Esophagus muscularis mucosa (tissue), 4 donors: ENCODE results near the gene RUNX2. TPM values are rescaled to one million over a fixed set of nuclear protein-coding genes. Genes with fewer than 3 reads are reported as not detected.

Experiments
- DNase-seq: peaks from one replicate; pipeline ENCODE4 v3.0.0-alpha.2; 2017; ENCODE audit errors: extremely low spot score
- H3K27ac ChIP-seq, 4 donors: fragments of 200-600 bp; sonication (generic); replicated peaks in 1 of 4; 1 replicate in 3 of 4; 2 replicates in 1 of 4; pipeline ENCODE4 v1.5.1; 2016 to 2019; ENCODE audit warnings: mild to moderate bottlenecking in 1 of 4
- H3K27me3 ChIP-seq, 4 donors: fragments of 200-600 bp; sonication (generic); one replicate each; pipeline versions ENCODE4 v1.5.1 to v1.6.0; 2016 to 2019
- H3K36me3 ChIP-seq, 4 donors: fragments of 200-600 bp; sonication (generic); one replicate each; pipeline ENCODE4 v1.5.1; 2016 to 2019
- H3K4me1 ChIP-seq, 4 donors: fragments of 200-600 bp; sonication (generic); one replicate each; pipeline ENCODE4 v1.5.1; 2016 to 2019
- H3K4me3 ChIP-seq, 4 donors: fragments of 200-600 bp; sonication (generic); 1 replicate in 2 of 4; 2 replicates in 2 of 4; pipeline ENCODE4 v1.5.1; 2016 to 2019; ENCODE audit warnings: mild to moderate bottlenecking in 4 of 4, moderate library complexity in 1 of 4
- H3K9me3 ChIP-seq, 4 donors: fragments of 200-600 bp; sonication (generic); 1 replicate in 3 of 4; 2 replicates in 1 of 4; pipeline ENCODE4 v1.5.1; 2016 to 2019
- EP300 ChIP-seq: sonication (generic); formaldehyde crosslinking; IDR thresholded peaks from one replicate; pipeline ENCODE4 v1.6.1; 2017; ENCODE audit warnings: antibody characterized with exemption
- POLR2A ChIP-seq: fragments of 450-650 bp; IDR thresholded peaks from one replicate; pipeline ENCODE4 v1.6.1; 2017; ENCODE audit warnings: antibody characterized with exemption, moderate library complexity, mild to moderate bottlenecking, low read depth
- POLR2AphosphoS5 ChIP-seq, 2 donors: sonication (generic); formaldehyde crosslinking; IDR thresholded peaks; one replicate each; pipeline ENCODE4 v1.6.1; 2017; ENCODE audit warnings: antibody characterized with exemption in 2 of 2
- WGBS: methylation state at CpG from one replicate; pipeline ENCODE4 v1.1.5; 2018; 5-methylcytosine and 5-hydroxymethylcytosine counted together
- intact Hi-C: fragments of 100-400 bp; cut with DNase I; formaldehyde crosslinking; loops from one replicate; pipeline ENCODE4 v1.15.1; 2023
- total RNA-seq, 4 donors: library from RNA; depleted of rRNA; stranded (reverse); fragments of >200 nt; gene quantifications; one replicate each; pipeline versions ENCODE4 v1.1.0 to v1.2.1, GENCODE V29; 2016
- TF ChIP-seq, protein P1 (sequence below), 3 experiments: fragments of 200-600 bp in 2 of 3; fragments of 450-650 bp in 1 of 3; sonication (generic) in 2 of 3; IDR thresholded peaks; one replicate each; pipeline ENCODE4 v1.5.1; 2017 to 2019; ENCODE audit warnings: antibody characterized with exemption in 3 of 3, mild to moderate bottlenecking in 2 of 3, moderate library complexity in 1 of 3

RUNX2 gene
- total RNA-seq, 4 donors from 2014 or later, result 1.0 to 1.6 (median 1.4) TPM

DNA sequence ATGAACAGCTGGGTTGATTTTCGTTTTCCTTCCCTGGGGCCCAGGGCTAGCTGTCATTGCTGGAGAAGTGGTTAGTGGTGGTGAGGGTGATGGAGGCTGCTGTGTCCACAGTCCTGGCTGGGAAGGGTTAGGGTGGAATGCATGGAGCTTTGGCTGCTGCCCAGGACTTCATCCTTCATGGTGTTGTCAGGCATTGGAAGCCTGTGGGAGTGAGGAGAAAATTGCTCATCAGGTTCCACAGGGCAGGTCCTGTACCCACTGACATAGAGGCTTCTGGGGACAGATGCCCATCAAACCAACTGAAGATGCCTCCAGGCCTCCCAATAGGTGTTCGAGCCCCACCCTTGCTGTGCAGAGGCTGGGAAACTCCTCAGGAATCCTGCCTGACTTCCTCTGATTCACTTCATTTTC is 312.0 kb downstream of the RUNX2 start:
- no peaks in the 10 kb centered on the region for H3K9me3 ChIP-seq
- H3K36me3 ChIP-seq, result no peaks in the 10 kb centered on the region
- no peaks in the 10 kb centered on the region for H3K4me1 ChIP-seq
- 65% methylated on average over 2 of the region's 2 CpGs for WGBS
- no peak overlapping the region for H3K27ac ChIP-seq
- intact Hi-C loops, result no loop called here
- peaks cover 0 to 18% (median 0%) of the 10 kb centered on the region in 4 donors for H3K27me3 ChIP-seq
- TF ChIP-seq POLR2AphosphoS5 (IDR thresholded peaks at IDR 0.05) (no peak), POLR2A (no peak), EP300 (no peak)
- TF ChIP-seq, protein P1, sequence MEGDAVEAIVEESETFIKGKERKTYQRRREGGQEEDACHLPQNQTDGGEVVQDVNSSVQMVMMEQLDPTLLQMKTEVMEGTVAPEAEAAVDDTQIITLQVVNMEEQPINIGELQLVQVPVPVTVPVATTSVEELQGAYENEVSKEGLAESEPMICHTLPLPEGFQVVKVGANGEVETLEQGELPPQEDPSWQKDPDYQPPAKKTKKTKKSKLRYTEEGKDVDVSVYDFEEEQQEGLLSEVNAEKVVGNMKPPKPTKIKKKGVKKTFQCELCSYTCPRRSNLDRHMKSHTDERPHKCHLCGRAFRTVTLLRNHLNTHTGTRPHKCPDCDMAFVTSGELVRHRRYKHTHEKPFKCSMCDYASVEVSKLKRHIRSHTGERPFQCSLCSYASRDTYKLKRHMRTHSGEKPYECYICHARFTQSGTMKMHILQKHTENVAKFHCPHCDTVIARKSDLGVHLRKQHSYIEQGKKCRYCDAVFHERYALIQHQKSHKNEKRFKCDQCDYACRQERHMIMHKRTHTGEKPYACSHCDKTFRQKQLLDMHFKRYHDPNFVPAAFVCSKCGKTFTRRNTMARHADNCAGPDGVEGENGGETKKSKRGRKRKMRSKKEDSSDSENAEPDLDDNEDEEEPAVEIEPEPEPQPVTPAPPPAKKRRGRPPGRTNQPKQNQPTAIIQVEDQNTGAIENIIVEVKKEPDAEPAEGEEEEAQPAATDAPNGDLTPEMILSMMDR (IDR thresholded peaks at IDR 0.05), result no peak
- H3K4me3 ChIP-seq, result no peak overlapping the region
- DNase-seq, result no peak

DNA sequence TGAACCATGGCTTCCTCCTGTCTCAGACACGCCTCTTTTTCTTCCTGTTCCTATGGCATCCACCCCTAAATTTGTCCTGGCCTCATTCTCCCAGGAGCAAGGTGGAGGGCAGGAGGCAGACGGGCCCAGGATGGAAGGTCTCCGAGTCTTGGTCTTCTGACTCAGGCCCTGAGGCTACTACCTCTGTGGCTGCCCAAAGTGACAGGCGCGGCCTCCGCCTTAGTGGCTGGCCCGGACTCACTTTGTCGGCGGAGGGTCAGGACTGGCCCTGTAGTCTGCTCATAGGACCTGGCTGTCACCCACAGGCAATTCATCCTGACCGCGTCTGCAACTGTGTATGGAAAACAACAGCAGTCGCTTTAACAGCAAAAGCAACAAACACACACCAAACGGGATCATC is 312.7 kb downstream of the RUNX2 start:
- WGBS, result 92% methylated on average over 12 of the region's 13 CpGs
- Histone ChIP-seq H3K4me1 (no peaks in the 10 kb centered on the region), H3K36me3 (no peaks in the 10 kb centered on the region), H3K27me3 (peaks cover 0 to 18% (median 0%) of the 10 kb centered on the region in 4 donors), H3K27ac (no peak overlapping the region), H3K9me3 (no peaks in the 10 kb centered on the region), H3K4me3 (no peak overlapping the region)
- intact Hi-C loops, result no loop called here
- no peak for DNase-seq
- TF ChIP-seq, protein P1 (IDR thresholded peaks at IDR 0.05), result no peak
- TF ChIP-seq POLR2AphosphoS5 (IDR thresholded peaks at IDR 0.05) (no peak), EP300 (no peak), POLR2A (no peak)

DNA sequence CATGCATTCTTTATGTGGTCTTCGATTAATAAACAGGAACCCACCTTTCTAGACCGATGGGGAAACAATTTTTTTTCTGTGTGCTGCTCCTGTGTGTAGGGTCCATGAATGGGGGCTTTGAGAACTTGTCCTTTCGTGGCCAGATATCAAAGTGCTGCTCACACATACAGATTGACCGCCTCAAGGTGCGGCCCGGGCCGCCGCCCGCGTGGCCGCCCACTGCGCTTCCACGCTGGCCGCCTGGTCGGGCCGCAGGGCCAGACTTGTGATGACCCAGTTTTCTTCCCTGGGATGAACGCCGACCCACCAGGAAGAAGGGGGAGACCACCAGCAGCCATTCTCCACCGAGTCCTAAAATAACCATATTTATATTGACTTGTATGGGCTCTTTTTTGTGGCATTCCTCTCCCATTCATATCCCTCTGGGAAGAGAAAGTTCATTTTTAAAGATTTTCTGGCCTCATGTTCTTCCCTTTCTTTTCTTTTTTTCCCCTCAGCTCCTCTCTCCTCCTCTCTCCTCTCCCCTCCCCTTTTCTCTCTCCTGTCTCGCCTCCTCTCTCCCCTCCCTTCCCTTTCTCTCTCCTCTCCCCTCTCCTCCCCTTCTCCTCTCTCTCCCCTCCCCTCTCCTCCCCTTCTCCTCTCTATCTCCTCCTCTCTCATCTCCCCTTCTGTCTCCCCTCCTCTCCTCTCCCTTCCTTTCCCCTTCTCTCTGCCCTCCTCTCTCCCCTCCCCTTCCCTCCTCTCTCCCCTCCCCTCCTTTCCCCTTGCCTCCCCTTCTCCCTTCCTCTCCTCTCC is 314.4 kb downstream of the RUNX2 start:
- TF ChIP-seq EP300, result no peak
- no peak for TF ChIP-seq POLR2AphosphoS5 (IDR thresholded peaks at IDR 0.05)
- TF ChIP-seq, protein P1 (IDR thresholded peaks at IDR 0.05), result no peak
- no peak for TF ChIP-seq POLR2A
- 95% methylated on average over 20 of the region's 20 CpGs for WGBS

DNA sequence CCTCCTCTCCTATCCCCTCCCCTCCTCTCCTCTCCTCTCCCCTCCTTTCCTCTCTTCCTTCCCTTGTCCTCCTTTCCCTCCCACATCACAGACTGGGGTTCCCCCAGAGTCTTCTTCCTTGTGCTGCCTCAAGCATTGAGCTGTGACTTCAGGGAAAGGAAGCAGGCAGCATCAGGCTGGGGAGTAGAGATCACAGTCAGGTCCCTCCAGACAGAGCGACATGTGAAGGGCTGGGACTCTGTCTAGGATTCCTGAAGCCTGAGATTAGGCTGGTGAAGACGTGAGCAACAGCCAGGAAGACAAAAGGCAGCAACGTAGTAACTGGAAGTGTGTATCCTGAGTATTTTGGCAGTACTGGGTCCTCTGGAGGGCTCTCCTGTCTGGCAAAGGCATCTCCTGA is 315.0 kb downstream of the RUNX2 start:
- Histone ChIP-seq H3K4me3 (no peak overlapping the region), H3K27ac (no peak overlapping the region), H3K4me1 (no peaks in the 10 kb centered on the region), H3K9me3 (no peaks in the 10 kb centered on the region), H3K36me3 (no peaks in the 10 kb centered on the region), H3K27me3 (peaks cover 0 to 18% (median 0%) of the 10 kb centered on the region in 4 donors)
- WGBS, result 93% methylated on average over 3 of the region's 3 CpGs
- no peak for DNase-seq
- intact Hi-C loops, result no loop called here
- no peak for TF ChIP-seq POLR2AphosphoS5 (IDR thresholded peaks at IDR 0.05)
- TF ChIP-seq EP300, result no peak
- TF ChIP-seq POLR2A, result no peak
- TF ChIP-seq, protein P1 (IDR thresholded peaks at IDR 0.05), result no peak

More for the DNA sequence above, 314.4 kb downstream of the RUNX2 start:
- intact Hi-C loops, result no loop called here
- Histone ChIP-seq H3K4me3 (no peak overlapping the region), H3K4me1 (no peaks in the 10 kb centered on the region), H3K9me3 (no peaks in the 10 kb centered on the region), H3K36me3 (no peaks in the 10 kb centered on the region), H3K27me3 (peaks cover 0 to 18% (median 0%) of the 10 kb centered on the region in 4 donors), H3K27ac (no peak overlapping the region)
- no peak for DNase-seq

DNA sequence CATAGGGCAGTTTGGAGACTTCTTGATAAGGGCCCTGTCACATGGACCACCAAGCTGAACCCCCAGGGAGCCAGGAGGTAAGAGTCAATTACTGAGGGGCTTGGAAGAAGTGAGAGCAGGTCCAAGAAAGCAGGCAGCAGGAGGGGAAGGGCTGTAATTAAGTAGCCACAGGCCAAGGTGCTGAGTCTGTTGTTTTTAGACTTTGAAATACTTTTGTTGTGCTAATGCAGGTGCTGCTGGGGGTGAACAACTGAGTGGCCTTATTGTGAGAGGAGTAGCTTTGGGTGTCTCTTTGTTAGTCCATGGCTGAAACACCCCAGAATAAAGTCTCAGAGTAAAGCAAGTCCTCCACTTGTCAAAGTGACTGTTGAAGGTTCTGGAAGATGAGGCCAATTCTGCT is 316.6 kb downstream of the RUNX2 start:
- H3K36me3 ChIP-seq, result no peaks in the 10 kb centered on the region
- no peak overlapping the region for H3K4me3 ChIP-seq
- H3K27me3 ChIP-seq, result peaks cover 0 to 18% (median 0%) of the 10 kb centered on the region in 4 donors
- H3K4me1 ChIP-seq, result no peaks in the 10 kb centered on the region
- intact Hi-C loops, result no loop called here
- TF ChIP-seq POLR2A (no peak), EP300 (no peak), POLR2AphosphoS5 (IDR thresholded peaks at IDR 0.05) (no peak)
- TF ChIP-seq, protein P1 (IDR thresholded peaks at IDR 0.05), result no peak
- H3K27ac ChIP-seq, result no peak overlapping the region
- no peak for DNase-seq
- H3K9me3 ChIP-seq, result no peaks in the 10 kb centered on the region
